OCI-LY3 (cell line): ENCODE data around the gene MBOAT1.

ENCODE experiments used
- EZH2phosphoT487 ChIP-seq: fragments of 200-600 bp; shearing (Covaris generic); IDR thresholded peaks from 2 replicates; pipeline ENCODE4 v1.6.1; 2018; ENCODE audit warnings: antibody characterized with exemption, mixed run types, low read depth
- TF ChIP-seq, protein P1 (sequence below): fragments of 200-600, 300-600 bp; sonication (generic); IDR thresholded peaks from 2 replicates; pipeline ENCODE4 v1.5.1; 2014; ENCODE audit warnings: antibody characterized with exemption, low read length, low read depth

DNA sequence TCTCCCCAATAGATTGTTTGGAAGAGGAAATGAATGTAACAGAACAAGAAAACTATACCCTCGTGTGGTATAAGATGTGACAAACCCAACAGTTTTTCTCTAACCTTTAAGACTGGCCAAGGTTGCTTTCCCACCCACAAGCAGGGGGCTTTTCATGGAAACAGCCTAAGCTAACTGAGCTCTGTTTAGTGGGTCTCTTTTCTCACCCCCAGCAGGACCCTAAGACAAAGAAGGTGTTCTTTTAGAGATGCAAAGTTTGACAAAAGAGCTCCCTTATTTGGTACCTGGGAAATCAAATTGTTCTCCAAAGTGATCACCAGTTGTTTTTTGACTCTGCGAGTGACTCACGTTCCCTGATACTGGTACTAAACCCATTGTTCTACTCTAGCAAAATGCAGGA, 59.1 kb downstream of the MBOAT1 start:
- TF ChIP-seq, protein P1, sequence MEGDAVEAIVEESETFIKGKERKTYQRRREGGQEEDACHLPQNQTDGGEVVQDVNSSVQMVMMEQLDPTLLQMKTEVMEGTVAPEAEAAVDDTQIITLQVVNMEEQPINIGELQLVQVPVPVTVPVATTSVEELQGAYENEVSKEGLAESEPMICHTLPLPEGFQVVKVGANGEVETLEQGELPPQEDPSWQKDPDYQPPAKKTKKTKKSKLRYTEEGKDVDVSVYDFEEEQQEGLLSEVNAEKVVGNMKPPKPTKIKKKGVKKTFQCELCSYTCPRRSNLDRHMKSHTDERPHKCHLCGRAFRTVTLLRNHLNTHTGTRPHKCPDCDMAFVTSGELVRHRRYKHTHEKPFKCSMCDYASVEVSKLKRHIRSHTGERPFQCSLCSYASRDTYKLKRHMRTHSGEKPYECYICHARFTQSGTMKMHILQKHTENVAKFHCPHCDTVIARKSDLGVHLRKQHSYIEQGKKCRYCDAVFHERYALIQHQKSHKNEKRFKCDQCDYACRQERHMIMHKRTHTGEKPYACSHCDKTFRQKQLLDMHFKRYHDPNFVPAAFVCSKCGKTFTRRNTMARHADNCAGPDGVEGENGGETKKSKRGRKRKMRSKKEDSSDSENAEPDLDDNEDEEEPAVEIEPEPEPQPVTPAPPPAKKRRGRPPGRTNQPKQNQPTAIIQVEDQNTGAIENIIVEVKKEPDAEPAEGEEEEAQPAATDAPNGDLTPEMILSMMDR, result no peak
- TF ChIP-seq EZH2phosphoT487, result no peak
